Breast epithelium (tissue), 3 donors: ENCODE results near the gene AARS1.

Source experiments
- CTCF ChIP-seq, 3 donors: fragments of 450-650 bp; IDR thresholded peaks; one replicate each; pipeline ENCODE4 v1.5.1; 2016 to 2017; ENCODE audit warnings: antibody characterized with exemption in 3 of 3, mild to moderate bottlenecking in 3 of 3, moderate library complexity in 3 of 3
- POLR2A ChIP-seq: fragments of 450-650 bp; IDR thresholded peaks from one replicate; pipeline ENCODE4 v1.6.1; 2016; ENCODE audit warnings: antibody characterized with exemption, mild to moderate bottlenecking, moderate library complexity

GRCh38 chr16:70252355-70252988, 36.8 kb downstream of the AARS1 start:
- no peak for TF ChIP-seq POLR2A
- no peak for TF ChIP-seq CTCF (IDR thresholded peaks at IDR 0.05)
